Stimulated activated naive B cell treated with anti-CD40 and anti-IgM and Interleukin-4, amounts not matched to agents 10 μg/mL and 1 μg/mL and 100 μg/mL, for 72 hours (primary cell): ENCODE data around the gene FAM98C.

Experiments used
- ATAC-seq, 2 donors: fragments of 150-1000 bp; cut with Tn5 transposase; replicated peaks; 2 replicates each; pipeline ENCODE4 v1.10.0; 2021; ENCODE audit warnings: moderate library complexity in 1 of 2
- DNase-seq: peaks from one replicate; pipeline ENCODE4 v3.0.0; 2021
- H3K27ac Mint-ChIP-seq: one replicate; pipeline ENCODE4 v1.8.0; 2022; ENCODE audit warnings: mild to moderate bottlenecking, mixed read lengths
- H3K27me3 Mint-ChIP-seq, 2 donors: one replicate each; pipeline ENCODE4 v1.8.0; 2022; ENCODE audit warnings: mixed read lengths in 2 of 2
- H3K36me3 Mint-ChIP-seq, 2 donors: one replicate each; pipeline ENCODE4 v1.8.0; 2022; ENCODE audit warnings: mixed read lengths in 2 of 2, mild to moderate bottlenecking in 1 of 2
- H3K4me1 Mint-ChIP-seq, 2 donors: one replicate each; pipeline ENCODE4 v1.8.0; 2022; ENCODE audit warnings: mixed read lengths in 2 of 2, mild to moderate bottlenecking in 1 of 2
- H3K4me3 Mint-ChIP-seq, 2 donors: one replicate each; pipeline ENCODE4 v1.8.0; 2022; ENCODE audit warnings: mild to moderate bottlenecking in 2 of 2, mixed read lengths in 2 of 2, moderate library complexity in 1 of 2
- H3K9me3 Mint-ChIP-seq, 2 donors: one replicate each; pipeline ENCODE4 v1.8.0; 2022; ENCODE audit warnings: mixed read lengths in 2 of 2, mild to moderate bottlenecking in 1 of 2

FAM98C gene

GRCh38 chr19:38455031-38455430 is 52.1 kb downstream of the FAM98C start:
- no peak overlapping the region for H3K27ac Mint-ChIP-seq
- H3K4me1 Mint-ChIP-seq = peaks cover 0 to 2% of the 10 kb centered on the region in 2 donors
- peaks cover 4 to 14% of the 10 kb centered on the region in 2 donors for H3K27me3 Mint-ChIP-seq
- no peak for DNase-seq
- no peaks in the 10 kb centered on the region for H3K9me3 Mint-ChIP-seq
- no peak overlapping the region for H3K4me3 Mint-ChIP-seq
- no peaks in the 10 kb centered on the region for H3K36me3 Mint-ChIP-seq
- ATAC-seq = no peak

- peaks cover 4 to 17% of the 10 kb centered on the region in 2 donors for H3K27me3 Mint-ChIP-seq
- H3K4me3 Mint-ChIP-seq = no peak overlapping the region
- no peaks in the 10 kb centered on the region for H3K9me3 Mint-ChIP-seq
- peaks cover 0 to 2% of the 10 kb centered on the region in 2 donors for H3K4me1 Mint-ChIP-seq
- DNase-seq (no peak), ATAC-seq (no peak)
- no peak overlapping the region for H3K27ac Mint-ChIP-seq
- H3K36me3 Mint-ChIP-seq = no peaks in the 10 kb centered on the region
These were observed 54.3 kb downstream of the FAM98C start for GRCh38 chr19:38457202-38457601.

- Mint-ChIP-seq H3K27me3 (peaks cover 8 to 22% of the 10 kb centered on the region in 2 donors), H3K36me3 (no peaks in the 10 kb centered on the region), H3K9me3 (no peaks in the 10 kb centered on the region), H3K4me1 (peaks cover 0 to 2% of the 10 kb centered on the region in 2 donors), H3K4me3 (no peak overlapping the region), H3K27ac (no peak overlapping the region)
- no peak for ATAC-seq
- DNase-seq = no peak
These were observed 55.0 kb downstream of the FAM98C start for GRCh38 chr19:38457690-38458405.
